Transverse colon (tissue), 3 donors: Measurements from ENCODE around the gene SYNPO2.

ENCODE experiments used
- POLR2A ChIP-seq: fragments of 450-650 bp; IDR thresholded peaks from one replicate; pipeline ENCODE4 v1.6.1; 2016; ENCODE audit warnings: antibody characterized with exemption, mild to moderate bottlenecking, moderate library complexity
- TF ChIP-seq, protein P1 (sequence below), 5 experiments: fragments of 200-600 bp in 3 of 5; fragments of 450-650 bp in 2 of 5; sonication (generic) in 3 of 5; IDR thresholded peaks; 1 replicate in 2 of 5; 2 replicates in 3 of 5; pipeline ENCODE4 v1.5.1; 2016 to 2017; ENCODE audit warnings: antibody characterized with exemption in 5 of 5, inconsistent platforms in 3 of 5, mild to moderate bottlenecking in 2 of 5, moderate library complexity in 1 of 5

DNA sequence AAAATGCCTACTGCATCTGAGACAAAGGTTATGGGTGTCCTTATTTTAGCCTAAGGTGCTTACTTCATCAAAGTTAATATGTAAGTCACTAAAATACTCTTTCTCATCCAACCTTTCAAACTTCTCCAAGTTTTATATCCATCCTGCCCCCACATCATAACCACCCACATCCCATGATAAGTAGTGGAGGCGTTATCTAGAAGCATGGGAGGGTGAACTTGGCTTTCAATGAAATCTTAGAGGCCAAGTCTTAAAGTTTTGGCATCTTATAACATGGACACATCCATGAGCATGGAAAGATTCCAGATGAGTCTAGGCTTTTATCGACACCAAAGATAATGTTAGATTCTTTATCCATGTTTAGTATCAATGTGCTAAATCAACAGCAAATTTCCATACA is 29.9 kb upstream of the SYNPO2 start:
- TF ChIP-seq POLR2A, result no peak
- TF ChIP-seq, protein P1, sequence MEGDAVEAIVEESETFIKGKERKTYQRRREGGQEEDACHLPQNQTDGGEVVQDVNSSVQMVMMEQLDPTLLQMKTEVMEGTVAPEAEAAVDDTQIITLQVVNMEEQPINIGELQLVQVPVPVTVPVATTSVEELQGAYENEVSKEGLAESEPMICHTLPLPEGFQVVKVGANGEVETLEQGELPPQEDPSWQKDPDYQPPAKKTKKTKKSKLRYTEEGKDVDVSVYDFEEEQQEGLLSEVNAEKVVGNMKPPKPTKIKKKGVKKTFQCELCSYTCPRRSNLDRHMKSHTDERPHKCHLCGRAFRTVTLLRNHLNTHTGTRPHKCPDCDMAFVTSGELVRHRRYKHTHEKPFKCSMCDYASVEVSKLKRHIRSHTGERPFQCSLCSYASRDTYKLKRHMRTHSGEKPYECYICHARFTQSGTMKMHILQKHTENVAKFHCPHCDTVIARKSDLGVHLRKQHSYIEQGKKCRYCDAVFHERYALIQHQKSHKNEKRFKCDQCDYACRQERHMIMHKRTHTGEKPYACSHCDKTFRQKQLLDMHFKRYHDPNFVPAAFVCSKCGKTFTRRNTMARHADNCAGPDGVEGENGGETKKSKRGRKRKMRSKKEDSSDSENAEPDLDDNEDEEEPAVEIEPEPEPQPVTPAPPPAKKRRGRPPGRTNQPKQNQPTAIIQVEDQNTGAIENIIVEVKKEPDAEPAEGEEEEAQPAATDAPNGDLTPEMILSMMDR (IDR thresholded peaks at IDR 0.05), result no peak
